AG10803 (cell line): Measurements from ENCODE around the gene SYNGR1.
A peak's percentile ranks its signal among the peaks of the same experiment; 100 is the strongest.

ENCODE experiments used
- DNase-seq: peaks from one replicate; pipeline ENCODE4 v3.0.0; 2010; ENCODE audit warnings: low read depth
- H3K4me3 ChIP-seq: 2 replicates; pipeline ENCODE4 v1.5.1; 2011; ENCODE audit warnings: mild to moderate bottlenecking, low read length, control low read depth
- TF ChIP-seq, protein P1 (sequence below): conservative IDR thresholded peaks from 2 replicates; pipeline ENCODE4 v1.5.1; 2011; ENCODE audit warnings: mild to moderate bottlenecking, low read length, control low read depth, inconsistent platforms

The SYNGR1 gene

DNA sequence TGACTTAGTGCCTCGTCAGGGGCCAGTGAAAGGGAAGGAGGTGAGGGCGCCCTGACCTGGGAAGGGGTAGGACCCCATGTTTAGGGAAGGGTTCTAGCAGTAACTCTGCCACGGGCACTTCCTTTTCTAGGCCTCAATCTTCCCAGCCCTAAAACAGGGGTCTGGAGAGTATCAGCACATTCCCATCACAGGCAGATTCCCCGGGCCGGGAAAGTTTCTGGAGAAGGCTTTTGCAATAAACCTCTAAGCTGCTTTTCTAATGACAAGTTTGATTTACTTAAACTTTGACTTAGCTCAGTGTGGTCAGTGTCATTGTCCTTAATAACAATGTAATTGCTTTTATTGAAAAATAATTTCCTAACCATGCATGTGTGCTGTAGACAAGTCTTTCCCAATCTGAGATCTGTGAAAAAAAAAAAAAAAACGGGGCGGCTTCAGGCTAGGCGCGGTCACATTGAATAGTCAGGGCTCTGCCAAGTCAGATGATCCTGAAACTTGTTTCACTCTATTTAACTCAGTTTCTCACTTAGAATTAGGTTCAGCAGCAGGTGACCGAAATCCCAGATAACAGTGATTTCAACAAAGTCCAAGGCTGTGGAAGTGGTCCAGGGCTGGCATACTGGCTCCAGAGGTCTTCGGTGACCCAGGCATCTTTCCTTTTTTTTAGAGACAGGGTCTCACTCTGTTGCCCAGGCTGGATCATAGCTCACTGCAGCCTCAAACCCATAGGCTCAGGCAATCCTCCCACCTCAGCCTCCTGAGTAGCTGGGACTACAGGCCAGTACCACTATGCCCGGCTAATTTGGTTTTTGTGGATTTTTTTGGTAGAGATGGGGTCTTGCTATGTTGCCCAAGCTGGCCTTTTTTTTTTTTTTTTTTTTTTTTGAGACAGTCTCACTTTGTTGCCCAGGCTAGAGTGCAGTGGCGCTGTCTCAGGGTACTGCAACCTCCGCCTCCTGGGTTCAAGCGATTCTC, 30.3 kb downstream of the SYNGR1 start:
- TF ChIP-seq, protein P1, sequence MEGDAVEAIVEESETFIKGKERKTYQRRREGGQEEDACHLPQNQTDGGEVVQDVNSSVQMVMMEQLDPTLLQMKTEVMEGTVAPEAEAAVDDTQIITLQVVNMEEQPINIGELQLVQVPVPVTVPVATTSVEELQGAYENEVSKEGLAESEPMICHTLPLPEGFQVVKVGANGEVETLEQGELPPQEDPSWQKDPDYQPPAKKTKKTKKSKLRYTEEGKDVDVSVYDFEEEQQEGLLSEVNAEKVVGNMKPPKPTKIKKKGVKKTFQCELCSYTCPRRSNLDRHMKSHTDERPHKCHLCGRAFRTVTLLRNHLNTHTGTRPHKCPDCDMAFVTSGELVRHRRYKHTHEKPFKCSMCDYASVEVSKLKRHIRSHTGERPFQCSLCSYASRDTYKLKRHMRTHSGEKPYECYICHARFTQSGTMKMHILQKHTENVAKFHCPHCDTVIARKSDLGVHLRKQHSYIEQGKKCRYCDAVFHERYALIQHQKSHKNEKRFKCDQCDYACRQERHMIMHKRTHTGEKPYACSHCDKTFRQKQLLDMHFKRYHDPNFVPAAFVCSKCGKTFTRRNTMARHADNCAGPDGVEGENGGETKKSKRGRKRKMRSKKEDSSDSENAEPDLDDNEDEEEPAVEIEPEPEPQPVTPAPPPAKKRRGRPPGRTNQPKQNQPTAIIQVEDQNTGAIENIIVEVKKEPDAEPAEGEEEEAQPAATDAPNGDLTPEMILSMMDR, result no peak
- no peak overlapping the region for H3K4me3 ChIP-seq
- DNase-seq, result no peak

DNA sequence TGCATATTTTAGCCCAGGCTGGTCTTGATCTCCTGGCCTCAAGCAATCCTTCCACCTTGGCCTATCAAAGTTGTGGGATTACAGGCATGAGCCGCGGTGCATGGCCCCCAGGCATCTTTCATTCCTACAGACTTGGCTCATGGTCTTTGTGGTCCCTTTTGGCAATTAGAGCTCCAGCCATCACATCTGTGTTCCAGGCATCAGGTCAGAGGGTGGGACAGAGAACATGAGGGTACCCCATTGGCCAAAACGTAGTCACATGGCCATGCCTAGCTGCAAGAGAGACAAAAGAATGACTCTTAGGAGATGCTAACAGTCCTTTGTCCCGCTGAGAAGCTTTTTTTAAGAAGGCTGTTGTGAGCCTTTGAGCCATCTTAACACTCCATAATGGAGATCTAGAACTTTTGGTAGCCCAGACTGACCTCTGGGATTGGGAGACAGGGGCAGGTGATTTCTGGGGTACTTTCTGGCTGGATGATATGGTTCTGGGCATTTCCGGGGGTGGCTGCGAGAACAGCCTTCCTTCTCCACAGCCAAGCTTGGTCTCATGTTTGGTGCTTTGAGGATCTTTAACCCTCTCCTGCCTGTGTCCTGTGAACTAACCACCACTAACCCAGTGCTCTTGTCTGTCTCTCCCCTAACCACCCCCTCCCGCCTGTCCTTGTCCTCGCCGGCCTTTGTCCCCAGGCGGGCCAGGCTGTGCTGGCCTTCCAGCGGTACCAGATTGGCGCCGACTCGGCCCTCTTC, 31.4 kb downstream of the SYNGR1 start:
- H3K4me3 ChIP-seq, result no peak overlapping the region

DNA sequence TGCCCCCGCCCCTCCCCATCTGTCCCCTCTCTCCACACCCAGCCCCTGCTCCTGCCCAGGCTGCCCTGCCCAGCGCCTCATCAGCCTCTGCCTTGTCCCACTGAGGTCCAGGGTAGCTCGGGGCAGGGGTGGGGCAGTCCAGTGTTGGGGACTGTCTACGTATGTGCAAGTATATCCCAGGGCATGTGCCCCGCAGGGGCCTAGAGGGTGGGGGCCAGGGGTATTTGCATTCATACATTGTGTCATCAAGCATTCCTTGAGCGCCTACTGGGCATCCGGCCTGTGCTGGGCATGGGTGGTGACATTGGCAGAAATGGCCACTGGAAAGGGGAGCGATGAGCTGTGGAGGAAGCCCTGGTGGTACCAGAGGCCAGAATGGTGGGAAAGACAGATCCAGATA, 32.1 kb downstream of the SYNGR1 start:
- H3K4me3 ChIP-seq, result no peak overlapping the region
- DNase-seq, result no peak
- TF ChIP-seq, protein P1, result no peak

More for the DNA sequence above, 31.4 kb downstream of the SYNGR1 start:
- DNase-seq, result no peak
- TF ChIP-seq, protein P1, result no peak

DNA sequence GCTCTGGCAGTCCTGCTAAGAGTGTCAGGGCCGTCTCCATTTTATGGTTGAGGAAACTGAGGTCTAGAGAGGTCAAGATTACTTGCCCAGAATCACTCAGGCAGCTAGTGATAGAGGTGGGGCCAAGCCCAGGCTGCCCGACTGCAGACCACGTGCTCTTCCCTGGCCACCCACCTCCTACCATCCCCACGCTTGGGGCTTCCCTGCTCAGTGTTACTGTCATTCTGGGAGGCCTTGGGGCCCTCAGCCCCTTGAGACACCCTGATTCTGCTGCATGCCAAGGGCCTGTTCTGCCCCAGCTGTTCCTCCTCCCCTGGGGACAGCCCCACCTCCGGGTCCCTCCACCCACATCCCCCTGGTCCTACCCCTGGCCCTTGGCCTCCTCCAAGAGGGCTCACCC, 32.6 kb downstream of the SYNGR1 start:
- TF ChIP-seq, protein P1, result no peak
- no peak for DNase-seq
- H3K4me3 ChIP-seq, result no peak overlapping the region

DNA sequence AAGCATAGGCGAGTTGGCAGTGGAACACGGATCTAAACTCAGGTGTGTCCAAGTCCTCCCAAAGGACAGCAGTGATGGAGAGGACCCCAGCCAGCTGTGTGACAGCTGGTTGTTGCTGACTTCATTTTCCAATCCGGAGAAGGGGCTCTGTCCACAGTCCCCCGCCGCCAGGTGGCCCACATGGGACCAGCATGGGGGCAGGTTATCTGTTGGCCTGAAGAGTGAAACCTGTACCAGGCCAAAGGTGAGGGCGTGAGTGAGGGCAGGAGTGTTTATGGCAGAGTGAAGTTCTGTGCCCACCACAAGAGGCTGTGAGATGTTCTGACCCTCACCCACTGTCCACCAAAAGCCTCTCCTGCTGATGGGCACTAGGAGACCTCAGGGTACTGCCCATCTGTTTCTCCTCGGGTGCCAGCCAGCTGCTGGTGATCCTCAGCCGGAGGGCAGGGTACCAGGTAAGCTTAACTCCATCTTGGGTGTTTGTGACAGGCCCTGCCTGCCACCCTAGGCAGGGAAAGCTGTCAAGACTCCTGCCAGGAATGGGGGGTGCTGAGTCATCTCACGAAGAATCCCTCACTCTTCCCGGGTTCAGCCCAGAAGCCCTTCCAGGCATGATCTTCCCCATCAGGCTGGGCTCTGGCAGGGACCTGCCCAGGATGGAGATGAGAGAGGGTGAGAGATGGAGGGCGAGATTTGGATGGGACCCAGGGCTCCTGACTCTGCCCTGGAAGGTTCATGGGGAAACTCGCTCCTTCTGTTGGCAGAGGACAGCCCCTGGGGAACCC, 34.2 kb downstream of the SYNGR1 start:
- H3K4me3 ChIP-seq, result no peak overlapping the region
- DNase-seq, result peak; percentile 30
- TF ChIP-seq, protein P1, result no peak

DNA sequence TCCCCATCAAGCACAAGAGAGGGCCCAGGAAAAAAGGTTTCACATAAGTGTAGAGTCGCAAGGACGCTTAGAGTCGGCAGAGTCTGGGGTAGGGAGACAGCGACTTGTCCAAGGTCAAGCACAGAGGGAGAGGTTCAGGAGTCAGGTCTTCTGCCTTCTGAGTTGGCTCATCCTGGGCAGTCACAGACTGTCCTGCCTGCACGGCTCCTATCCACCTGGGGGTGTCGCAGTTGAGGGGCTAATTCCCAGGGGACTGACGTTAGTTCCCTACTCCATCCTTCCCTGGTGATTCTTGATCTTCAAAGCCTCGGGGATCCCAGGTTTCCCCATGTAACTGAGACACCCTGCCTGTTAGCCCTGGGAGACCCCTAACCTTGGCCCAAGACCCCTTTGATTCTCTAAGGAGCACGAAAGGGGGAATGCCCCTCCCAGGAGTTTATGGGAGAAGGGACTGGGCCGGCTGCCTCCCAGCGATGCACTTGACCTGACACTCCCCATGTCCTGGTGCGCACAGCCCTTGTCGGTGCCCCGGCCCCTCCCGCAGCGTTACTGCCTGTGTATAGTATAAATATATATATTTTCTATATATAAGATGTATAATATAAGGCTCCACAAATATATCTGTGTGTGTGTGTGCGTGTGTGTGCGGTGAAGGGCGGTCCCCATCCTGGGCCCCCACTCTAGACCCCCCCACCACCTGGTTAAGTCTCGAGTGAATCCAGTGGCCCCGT, 35.1 kb downstream of the SYNGR1 start:
- no peak for DNase-seq
- TF ChIP-seq, protein P1, result peak; percentile 25
- no peak overlapping the region for H3K4me3 ChIP-seq
